Mesendoderm (in vitro differentiated cells): ENCODE results near the gene CDH23.

Experiments
- DNase-seq: peaks from one replicate; pipeline ENCODE4 v3.0.0; 2013
- H2AK5ac ChIP-seq: 2 replicates; pipeline ENCODE4 v1.6.1; 2013; ENCODE audit warnings: low read length, inconsistent platforms
- H2BK120ac ChIP-seq: 2 replicates; pipeline ENCODE4 v1.6.1; 2013; ENCODE audit warnings: low read depth, mild to moderate bottlenecking, low read length, moderate library complexity, mixed read lengths
- H2BK15ac ChIP-seq: replicated peaks from 2 replicates; pipeline ENCODE4 v1.6.1; 2013; ENCODE audit warnings: low read depth, mild to moderate bottlenecking, moderate library complexity
- H2BK5ac ChIP-seq: 2 replicates; pipeline ENCODE4 v1.6.1; 2013; ENCODE audit warnings: low read length, inconsistent platforms
- H3K18ac ChIP-seq: 2 replicates; pipeline ENCODE4 v1.6.1; 2013; ENCODE audit warnings: mild to moderate bottlenecking, low read length, mixed read lengths
- H3K23ac ChIP-seq: one replicate; pipeline ENCODE4 v1.6.1; 2013; ENCODE audit warnings: low read length
- H3K27ac ChIP-seq: 2 replicates; pipeline ENCODE4 v1.5.1; 2013; ENCODE audit warnings: low read depth, mild to moderate bottlenecking, inconsistent platforms, low read length, moderate library complexity
- H3K27me3 ChIP-seq: 2 replicates; pipeline ENCODE4 v1.6.1; 2013; ENCODE audit warnings: low read length, control low read depth, mild to moderate bottlenecking, inconsistent platforms; ENCODE audit not compliant: insufficient read depth, poor library complexity
- H3K36me3 ChIP-seq: 2 replicates; pipeline ENCODE4 v1.6.1; 2013; ENCODE audit warnings: low read length, inconsistent platforms; ENCODE audit not compliant: control insufficient read depth, insufficient read depth
- H3K4ac ChIP-seq: one replicate; pipeline ENCODE4 v1.6.1; 2013; ENCODE audit warnings: low read depth, mild to moderate bottlenecking, low read length, moderate library complexity
- H3K4me1 ChIP-seq: 2 replicates; pipeline ENCODE4 v1.6.1; 2013; ENCODE audit warnings: low read depth, low read length, inconsistent platforms; ENCODE audit not compliant: control insufficient read depth
- H3K4me2 ChIP-seq: 2 replicates; pipeline ENCODE4 v1.6.1; 2013; ENCODE audit warnings: low read length
- H3K4me3 ChIP-seq: 2 replicates; pipeline ENCODE4 v1.5.1; 2013; ENCODE audit warnings: mild to moderate bottlenecking, low read length
- H3K56ac ChIP-seq: one replicate; pipeline ENCODE4 v1.6.1; 2013; ENCODE audit warnings: low read length
- H3K79me1 ChIP-seq: 2 replicates; pipeline ENCODE4 v1.6.1; 2013; ENCODE audit warnings: low read length, inconsistent platforms
- H3K79me2 ChIP-seq: 2 replicates; pipeline ENCODE4 v1.6.1; 2013; ENCODE audit warnings: mild to moderate bottlenecking, low read length; ENCODE audit not compliant: control insufficient read depth, insufficient read depth
- H3K9ac ChIP-seq: 2 replicates; pipeline ENCODE4 v1.6.1; 2013; ENCODE audit warnings: low read length, inconsistent platforms
- H4K5ac ChIP-seq: one replicate; pipeline ENCODE4 v1.6.1; 2013; ENCODE audit warnings: low read length
- H4K8ac ChIP-seq: one replicate; pipeline ENCODE4 v1.6.1; 2013; ENCODE audit warnings: low read depth, mild to moderate bottlenecking, control low read depth, low read length, moderate library complexity
- WGBS: extraction: QIAGEN DNeasy Blood & Tissue Kit; methylation state at CpG from one replicate; pipeline ENCODE4 v1.1.7; 2013; ENCODE audit warnings: low lambda C conversion rate, missing lambda C conversion rate; ENCODE audit not compliant: insufficient coverage; ENCODE audit errors: extremely low coverage; 5-methylcytosine and 5-hydroxymethylcytosine counted together

CDH23 gene

DNA sequence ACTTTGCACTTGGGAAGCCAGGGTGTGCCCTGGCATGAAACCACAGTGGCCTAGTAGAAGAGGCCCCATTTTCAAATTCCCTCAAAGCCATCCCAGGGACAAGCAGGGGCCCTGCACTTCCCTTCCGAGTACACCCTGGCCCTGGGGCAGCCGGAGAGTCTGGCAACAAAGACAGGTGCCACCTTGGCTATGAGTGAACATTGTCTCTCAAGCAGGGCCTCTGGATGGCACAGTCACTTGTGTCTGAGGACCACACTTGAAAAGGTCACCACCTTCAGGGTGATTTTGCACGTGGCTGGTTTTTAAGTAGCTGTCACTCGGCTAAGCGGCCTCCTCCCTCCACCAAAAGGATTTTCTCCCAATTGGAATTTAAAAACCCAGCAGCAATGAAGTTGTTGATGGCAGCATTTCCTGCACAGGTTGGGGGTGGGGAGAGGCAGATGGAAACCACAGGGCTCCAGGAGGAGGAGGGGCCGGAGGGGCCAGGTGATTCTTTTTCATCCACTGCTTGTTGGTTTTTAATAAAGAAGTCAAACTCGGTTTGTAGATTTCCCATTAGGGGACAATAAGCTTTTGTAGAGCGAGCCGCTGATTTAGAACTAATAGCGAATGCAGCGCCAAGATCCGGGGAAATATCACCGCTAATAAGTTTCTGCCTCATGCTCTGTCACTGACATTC lies 289.0 kb downstream of the CDH23 start:
- Histone ChIP-seq H2BK120ac (no peak overlapping the region), H3K27me3 (no peaks in the 10 kb centered on the region), H3K27ac (no peak overlapping the region), H2BK5ac (no peak overlapping the region), H2AK5ac (no peak overlapping the region), H3K56ac (no peak overlapping the region), H3K79me1 (no peaks in the 10 kb centered on the region), H4K5ac (no peak overlapping the region), H3K9ac (no peak overlapping the region), H3K79me2 (no peaks in the 10 kb centered on the region), H4K8ac (no peak overlapping the region), H3K4me2 (no peak overlapping the region), H3K23ac (no peak overlapping the region), H3K4ac (no peak overlapping the region), H3K4me3 (no peak overlapping the region), H3K36me3 (no peaks in the 10 kb centered on the region), H3K4me1 (no peaks in the 10 kb centered on the region), H3K18ac (no peak overlapping the region), H2BK15ac (no peak overlapping the region)
- WGBS = no CpG with 5 or more reads among the region's 13 CpGs
- DNase-seq = no peak

DNA sequence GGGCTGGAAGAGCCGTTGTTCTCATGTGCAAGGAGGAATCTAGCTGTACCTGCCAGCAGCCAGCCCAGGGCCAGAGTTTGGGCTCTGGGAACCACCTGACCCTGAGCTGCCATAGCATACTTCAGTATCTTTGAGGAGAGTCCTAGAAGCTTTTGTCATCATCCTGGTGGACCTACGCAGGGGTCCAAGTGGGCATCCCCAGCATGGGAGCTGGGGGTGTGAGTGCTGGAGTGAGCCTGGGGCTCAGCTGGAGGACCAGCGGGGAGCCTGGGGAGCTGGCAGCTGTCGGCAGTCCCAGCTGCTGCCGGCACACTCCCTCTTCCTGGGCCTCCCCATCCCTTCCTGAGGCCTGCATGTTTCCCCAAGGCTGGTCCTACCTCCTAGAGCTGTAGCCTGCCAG lies 290.4 kb downstream of the CDH23 start:
- Histone ChIP-seq H3K27ac (no peak overlapping the region), H4K8ac (no peak overlapping the region), H3K23ac (no peak overlapping the region), H4K5ac (no peak overlapping the region), H2AK5ac (no peak overlapping the region), H3K36me3 (no peaks in the 10 kb centered on the region), H3K4me3 (no peak overlapping the region), H3K4me1 (no peaks in the 10 kb centered on the region), H3K18ac (no peak overlapping the region), H3K79me1 (no peaks in the 10 kb centered on the region), H3K56ac (no peak overlapping the region), H3K9ac (no peak overlapping the region), H3K27me3 (no peaks in the 10 kb centered on the region), H3K4ac (no peak overlapping the region), H2BK120ac (no peak overlapping the region), H3K79me2 (no peaks in the 10 kb centered on the region), H2BK15ac (no peak overlapping the region), H2BK5ac (no peak overlapping the region), H3K4me2 (no peak overlapping the region)
- WGBS = no CpG with 5 or more reads among the region's 5 CpGs
- DNase-seq = no peak

DNA sequence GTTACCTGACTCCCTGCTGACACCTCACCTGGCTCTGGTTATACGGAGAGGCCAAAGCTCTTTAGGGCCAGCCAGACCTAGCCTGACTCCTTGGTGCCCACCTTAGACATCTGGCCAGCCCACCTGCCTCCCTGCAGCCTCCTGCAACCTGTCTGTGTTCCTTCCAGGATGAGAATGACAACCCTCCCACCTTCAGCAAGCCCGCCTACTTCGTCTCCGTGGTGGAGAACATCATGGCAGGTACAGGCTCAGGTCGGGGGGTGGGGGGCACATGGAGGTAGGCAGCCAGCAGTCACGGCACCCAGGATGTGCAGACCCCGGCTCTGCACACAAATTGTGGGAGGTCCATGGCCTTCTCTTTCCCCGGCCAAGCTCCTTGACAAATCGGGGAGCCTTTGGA lies 290.8 kb downstream of the CDH23 start:
- DNase-seq = no peak
- no peak overlapping the region for H4K5ac ChIP-seq
- H2BK15ac ChIP-seq = no peak overlapping the region
- no peak overlapping the region for H3K4me3 ChIP-seq
- H2AK5ac ChIP-seq = no peak overlapping the region
- no peak overlapping the region for H3K27ac ChIP-seq
- no peaks in the 10 kb centered on the region for H3K27me3 ChIP-seq
- no CpG with 5 or more reads among the region's 9 CpGs for WGBS
- no peaks in the 10 kb centered on the region for H3K36me3 ChIP-seq
- H2BK5ac ChIP-seq = no peak overlapping the region
- H3K79me2 ChIP-seq = no peaks in the 10 kb centered on the region
- no peak overlapping the region for H3K9ac ChIP-seq
- no peak overlapping the region for H2BK120ac ChIP-seq
- no peak overlapping the region for H3K23ac ChIP-seq
- no peaks in the 10 kb centered on the region for H3K79me1 ChIP-seq
- H3K4me1 ChIP-seq = no peaks in the 10 kb centered on the region
- no peak overlapping the region for H3K4ac ChIP-seq
- no peak overlapping the region for H4K8ac ChIP-seq
- no peak overlapping the region for H3K18ac ChIP-seq
- H3K56ac ChIP-seq = no peak overlapping the region
- H3K4me2 ChIP-seq = no peak overlapping the region

DNA sequence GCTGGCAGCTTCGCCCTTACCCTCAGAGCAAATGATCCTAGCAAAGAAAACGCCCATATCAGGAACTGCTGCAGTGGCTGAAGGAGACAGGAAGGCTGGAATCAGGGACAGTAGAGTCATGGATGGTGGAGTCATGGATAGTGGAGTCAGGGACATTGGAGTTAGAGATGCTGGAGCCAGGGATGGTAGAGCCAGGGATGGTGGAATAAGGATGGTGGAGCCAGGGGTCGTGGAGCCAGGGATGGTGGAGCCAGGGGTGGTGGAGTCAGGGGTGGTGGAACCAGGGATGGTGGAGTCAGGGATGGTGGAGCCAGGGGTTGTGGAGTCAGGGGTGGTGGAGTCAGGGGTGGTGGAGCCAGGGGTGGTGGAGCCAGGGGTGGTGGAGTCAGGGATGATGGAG lies 291.5 kb downstream of the CDH23 start:
- H3K79me1 ChIP-seq = no peaks in the 10 kb centered on the region
- no peak overlapping the region for H2BK15ac ChIP-seq
- no peaks in the 10 kb centered on the region for H3K36me3 ChIP-seq
- H3K79me2 ChIP-seq = no peaks in the 10 kb centered on the region
- WGBS = no CpG with 5 or more reads among the region's 3 CpGs
- no peak overlapping the region for H3K56ac ChIP-seq
- H3K23ac ChIP-seq = no peak overlapping the region
- H3K4me3 ChIP-seq = no peak overlapping the region
- no peak for DNase-seq
- H3K18ac ChIP-seq = no peak overlapping the region
- H3K9ac ChIP-seq = no peak overlapping the region
- H3K27ac ChIP-seq = no peak overlapping the region
- no peak overlapping the region for H2AK5ac ChIP-seq
- H2BK120ac ChIP-seq = no peak overlapping the region
- no peak overlapping the region for H2BK5ac ChIP-seq
- no peak overlapping the region for H3K4me2 ChIP-seq
- H3K4ac ChIP-seq = no peak overlapping the region
- H4K8ac ChIP-seq = no peak overlapping the region
- no peak overlapping the region for H4K5ac ChIP-seq
- no peaks in the 10 kb centered on the region for H3K27me3 ChIP-seq
- H3K4me1 ChIP-seq = no peaks in the 10 kb centered on the region

DNA sequence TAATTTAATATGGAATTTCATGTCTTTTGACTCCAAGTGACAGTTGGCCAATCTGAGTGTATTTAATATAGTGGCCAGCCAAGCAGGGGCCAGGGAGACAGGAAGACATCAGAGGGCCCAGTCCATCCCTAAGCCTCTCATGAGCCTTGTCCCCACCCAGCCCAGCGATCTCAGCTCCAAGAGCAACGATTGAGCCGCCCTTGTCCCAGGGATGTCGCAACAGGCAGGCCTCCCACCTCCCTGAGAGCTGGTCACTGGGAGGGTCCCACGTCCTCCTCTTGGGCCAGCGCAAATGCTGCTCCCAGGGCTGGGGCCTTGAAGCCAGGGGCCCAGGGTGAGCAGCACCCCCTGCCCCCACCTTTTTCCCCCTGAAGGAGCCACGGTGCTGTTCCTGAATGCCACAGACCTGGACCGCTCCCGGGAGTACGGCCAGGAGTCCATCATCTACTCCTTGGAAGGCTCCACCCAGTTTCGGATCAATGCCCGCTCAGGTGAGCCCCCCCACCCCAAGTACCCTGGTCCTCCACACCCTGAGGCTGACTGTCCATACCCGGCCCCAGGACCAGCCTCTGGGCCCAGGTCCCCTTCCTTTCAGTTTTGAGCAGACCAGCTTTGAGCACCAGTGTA lies 293.5 kb downstream of the CDH23 start:
- H2BK5ac ChIP-seq = no peak overlapping the region

DNA sequence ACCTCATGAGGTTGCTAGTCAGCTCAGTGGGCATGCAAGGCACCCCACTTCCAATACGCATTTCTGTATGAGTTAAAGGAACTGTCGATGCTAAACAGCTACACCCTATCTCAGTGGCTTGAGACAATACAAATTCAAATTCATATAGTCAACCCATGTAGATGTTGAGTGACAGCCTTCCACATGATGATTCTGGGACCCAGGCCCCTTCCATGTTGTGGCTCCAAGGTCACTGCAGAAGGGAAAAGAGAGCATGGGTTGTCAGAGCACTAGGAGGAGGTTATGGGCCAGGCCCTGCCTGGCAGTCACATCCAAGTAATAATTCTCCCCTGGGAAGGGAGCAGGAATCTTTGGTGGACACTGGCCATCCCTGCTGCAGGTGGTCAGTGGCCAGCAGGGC lies 294.7 kb downstream of the CDH23 start:
- Histone ChIP-seq H3K4ac (no peak overlapping the region), H2BK15ac (no peak overlapping the region), H3K4me2 (no peak overlapping the region), H3K23ac (no peak overlapping the region), H3K56ac (no peak overlapping the region), H2BK5ac (no peak overlapping the region), H4K5ac (no peak overlapping the region), H3K36me3 (no peaks in the 10 kb centered on the region), H3K79me1 (no peaks in the 10 kb centered on the region), H3K9ac (no peak overlapping the region), H3K27me3 (no peaks in the 10 kb centered on the region), H3K27ac (no peak overlapping the region), H4K8ac (no peak overlapping the region), H2BK120ac (no peak overlapping the region), H3K4me3 (no peak overlapping the region), H3K18ac (no peak overlapping the region), H3K4me1 (no peaks in the 10 kb centered on the region), H3K79me2 (no peaks in the 10 kb centered on the region), H2AK5ac (no peak overlapping the region)
- no CpG with 5 or more reads among the region's 2 CpGs for WGBS
- DNase-seq = no peak

More for the DNA sequence above, 293.5 kb downstream of the CDH23 start:
- Histone ChIP-seq H3K4me2 (no peak overlapping the region), H3K23ac (no peak overlapping the region), H3K4ac (no peak overlapping the region), H3K4me3 (no peak overlapping the region), H3K4me1 (no peaks in the 10 kb centered on the region), H2BK15ac (no peak overlapping the region), H3K79me2 (no peaks in the 10 kb centered on the region), H3K56ac (no peak overlapping the region), H2AK5ac (no peak overlapping the region), H3K9ac (no peak overlapping the region), H2BK120ac (no peak overlapping the region), H3K27ac (no peak overlapping the region), H3K36me3 (no peaks in the 10 kb centered on the region), H3K79me1 (no peaks in the 10 kb centered on the region), H3K18ac (no peak overlapping the region), H4K5ac (no peak overlapping the region), H4K8ac (no peak overlapping the region), H3K27me3 (no peaks in the 10 kb centered on the region)
- DNase-seq = no peak
- no CpG with 5 or more reads among the region's 13 CpGs for WGBS
